GM23338 (cell line): ENCODE results near the gene CNNM4.

Experiments
- JUNB ChIP-seq: IDR thresholded peaks from one replicate; pipeline ENCODE4 v1.6.1; 2016; ENCODE audit warnings: antibody characterized with exemption; ENCODE audit not compliant: unreplicated experiment
- TF ChIP-seq, protein P1 (sequence below), 2 experiments: fragments of 200-600 bp in 1 of 2; sonication (generic) in 1 of 2; conservative IDR thresholded peaks; 2 replicates each; pipeline versions ENCODE4 v1.5.1 to v1.6.1; 2016 to 2017; ENCODE audit warnings: antibody characterized with exemption in 2 of 2, low read depth in 2 of 2, mild to moderate bottlenecking in 2 of 2, moderate library complexity in 1 of 2
- TF ChIP-seq, protein P2 (sequence below): IDR thresholded peaks from one replicate; pipeline ENCODE4 v1.6.1; 2018; ENCODE audit warnings: antibody characterized with exemption; ENCODE audit not compliant: unreplicated experiment

- TF ChIP-seq, protein P1, sequence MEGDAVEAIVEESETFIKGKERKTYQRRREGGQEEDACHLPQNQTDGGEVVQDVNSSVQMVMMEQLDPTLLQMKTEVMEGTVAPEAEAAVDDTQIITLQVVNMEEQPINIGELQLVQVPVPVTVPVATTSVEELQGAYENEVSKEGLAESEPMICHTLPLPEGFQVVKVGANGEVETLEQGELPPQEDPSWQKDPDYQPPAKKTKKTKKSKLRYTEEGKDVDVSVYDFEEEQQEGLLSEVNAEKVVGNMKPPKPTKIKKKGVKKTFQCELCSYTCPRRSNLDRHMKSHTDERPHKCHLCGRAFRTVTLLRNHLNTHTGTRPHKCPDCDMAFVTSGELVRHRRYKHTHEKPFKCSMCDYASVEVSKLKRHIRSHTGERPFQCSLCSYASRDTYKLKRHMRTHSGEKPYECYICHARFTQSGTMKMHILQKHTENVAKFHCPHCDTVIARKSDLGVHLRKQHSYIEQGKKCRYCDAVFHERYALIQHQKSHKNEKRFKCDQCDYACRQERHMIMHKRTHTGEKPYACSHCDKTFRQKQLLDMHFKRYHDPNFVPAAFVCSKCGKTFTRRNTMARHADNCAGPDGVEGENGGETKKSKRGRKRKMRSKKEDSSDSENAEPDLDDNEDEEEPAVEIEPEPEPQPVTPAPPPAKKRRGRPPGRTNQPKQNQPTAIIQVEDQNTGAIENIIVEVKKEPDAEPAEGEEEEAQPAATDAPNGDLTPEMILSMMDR (conservative IDR thresholded peaks at IDR 0.05; ENCODE audit: low read depth in 2 of 2), result no peak
- TF ChIP-seq, protein P2, sequence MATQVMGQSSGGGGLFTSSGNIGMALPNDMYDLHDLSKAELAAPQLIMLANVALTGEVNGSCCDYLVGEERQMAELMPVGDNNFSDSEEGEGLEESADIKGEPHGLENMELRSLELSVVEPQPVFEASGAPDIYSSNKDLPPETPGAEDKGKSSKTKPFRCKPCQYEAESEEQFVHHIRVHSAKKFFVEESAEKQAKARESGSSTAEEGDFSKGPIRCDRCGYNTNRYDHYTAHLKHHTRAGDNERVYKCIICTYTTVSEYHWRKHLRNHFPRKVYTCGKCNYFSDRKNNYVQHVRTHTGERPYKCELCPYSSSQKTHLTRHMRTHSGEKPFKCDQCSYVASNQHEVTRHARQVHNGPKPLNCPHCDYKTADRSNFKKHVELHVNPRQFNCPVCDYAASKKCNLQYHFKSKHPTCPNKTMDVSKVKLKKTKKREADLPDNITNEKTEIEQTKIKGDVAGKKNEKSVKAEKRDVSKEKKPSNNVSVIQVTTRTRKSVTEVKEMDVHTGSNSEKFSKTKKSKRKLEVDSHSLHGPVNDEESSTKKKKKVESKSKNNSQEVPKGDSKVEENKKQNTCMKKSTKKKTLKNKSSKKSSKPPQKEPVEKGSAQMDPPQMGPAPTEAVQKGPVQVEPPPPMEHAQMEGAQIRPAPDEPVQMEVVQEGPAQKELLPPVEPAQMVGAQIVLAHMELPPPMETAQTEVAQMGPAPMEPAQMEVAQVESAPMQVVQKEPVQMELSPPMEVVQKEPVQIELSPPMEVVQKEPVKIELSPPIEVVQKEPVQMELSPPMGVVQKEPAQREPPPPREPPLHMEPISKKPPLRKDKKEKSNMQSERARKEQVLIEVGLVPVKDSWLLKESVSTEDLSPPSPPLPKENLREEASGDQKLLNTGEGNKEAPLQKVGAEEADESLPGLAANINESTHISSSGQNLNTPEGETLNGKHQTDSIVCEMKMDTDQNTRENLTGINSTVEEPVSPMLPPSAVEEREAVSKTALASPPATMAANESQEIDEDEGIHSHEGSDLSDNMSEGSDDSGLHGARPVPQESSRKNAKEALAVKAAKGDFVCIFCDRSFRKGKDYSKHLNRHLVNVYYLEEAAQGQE, result no peak
- TF ChIP-seq JUNB, result no peak
Measured at GRCh38 chr2:96754317-96754716, 6.4 kb upstream of the CNNM4 start.
